OCI-LY1 (cell line): ENCODE results near the gene ATF6.

Experiments
- EZH2 ChIP-seq: fragments of 200-600 bp; sonication (generic), shearing (Covaris generic); IDR thresholded peaks from 2 replicates; pipeline ENCODE4 v1.8.0; 2017; ENCODE audit warnings: borderline replicate concordance, mixed run types, mild to moderate bottlenecking, antibody characterized with exemption, low read length, moderate library complexity, mixed read lengths
- TF ChIP-seq, protein P1 (sequence below): fragments of 200-600 bp; sonication (generic), shearing (Covaris generic); IDR thresholded peaks from 2 replicates; pipeline ENCODE4 v1.5.1; 2017; ENCODE audit warnings: mild to moderate bottlenecking, antibody characterized with exemption, low read length, moderate library complexity, mixed read lengths

DNA sequence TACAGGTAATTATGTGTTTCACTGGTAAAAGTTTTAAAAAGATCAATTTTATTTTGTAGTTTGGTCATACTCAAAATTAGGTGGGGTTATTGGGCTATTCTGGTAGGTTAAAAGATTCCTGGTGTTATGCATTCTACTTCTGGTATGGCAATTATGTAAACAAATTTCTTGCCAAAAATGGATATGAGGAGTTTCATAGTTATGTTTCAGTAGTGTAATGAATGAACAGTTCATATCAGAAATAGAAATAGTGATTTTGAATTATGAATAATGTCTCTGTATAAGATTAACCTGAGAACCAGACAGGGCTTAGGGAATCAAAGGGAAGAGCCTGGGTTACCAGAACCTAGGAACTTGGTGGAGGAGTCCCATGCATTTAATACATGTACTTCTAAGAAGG is 15.9 kb downstream of the ATF6 start:
- TF ChIP-seq, protein P1, sequence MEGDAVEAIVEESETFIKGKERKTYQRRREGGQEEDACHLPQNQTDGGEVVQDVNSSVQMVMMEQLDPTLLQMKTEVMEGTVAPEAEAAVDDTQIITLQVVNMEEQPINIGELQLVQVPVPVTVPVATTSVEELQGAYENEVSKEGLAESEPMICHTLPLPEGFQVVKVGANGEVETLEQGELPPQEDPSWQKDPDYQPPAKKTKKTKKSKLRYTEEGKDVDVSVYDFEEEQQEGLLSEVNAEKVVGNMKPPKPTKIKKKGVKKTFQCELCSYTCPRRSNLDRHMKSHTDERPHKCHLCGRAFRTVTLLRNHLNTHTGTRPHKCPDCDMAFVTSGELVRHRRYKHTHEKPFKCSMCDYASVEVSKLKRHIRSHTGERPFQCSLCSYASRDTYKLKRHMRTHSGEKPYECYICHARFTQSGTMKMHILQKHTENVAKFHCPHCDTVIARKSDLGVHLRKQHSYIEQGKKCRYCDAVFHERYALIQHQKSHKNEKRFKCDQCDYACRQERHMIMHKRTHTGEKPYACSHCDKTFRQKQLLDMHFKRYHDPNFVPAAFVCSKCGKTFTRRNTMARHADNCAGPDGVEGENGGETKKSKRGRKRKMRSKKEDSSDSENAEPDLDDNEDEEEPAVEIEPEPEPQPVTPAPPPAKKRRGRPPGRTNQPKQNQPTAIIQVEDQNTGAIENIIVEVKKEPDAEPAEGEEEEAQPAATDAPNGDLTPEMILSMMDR = no peak
- no peak for TF ChIP-seq EZH2
